ENCODE results near the gene CTSO. TPM values are rescaled to one million over a fixed set of nuclear protein-coding genes. Genes with fewer than 3 reads are reported as not detected.

CTSO gene
- total RNA-seq, 1 donor from 2014 or later, result 7.6 TPM

DNA sequence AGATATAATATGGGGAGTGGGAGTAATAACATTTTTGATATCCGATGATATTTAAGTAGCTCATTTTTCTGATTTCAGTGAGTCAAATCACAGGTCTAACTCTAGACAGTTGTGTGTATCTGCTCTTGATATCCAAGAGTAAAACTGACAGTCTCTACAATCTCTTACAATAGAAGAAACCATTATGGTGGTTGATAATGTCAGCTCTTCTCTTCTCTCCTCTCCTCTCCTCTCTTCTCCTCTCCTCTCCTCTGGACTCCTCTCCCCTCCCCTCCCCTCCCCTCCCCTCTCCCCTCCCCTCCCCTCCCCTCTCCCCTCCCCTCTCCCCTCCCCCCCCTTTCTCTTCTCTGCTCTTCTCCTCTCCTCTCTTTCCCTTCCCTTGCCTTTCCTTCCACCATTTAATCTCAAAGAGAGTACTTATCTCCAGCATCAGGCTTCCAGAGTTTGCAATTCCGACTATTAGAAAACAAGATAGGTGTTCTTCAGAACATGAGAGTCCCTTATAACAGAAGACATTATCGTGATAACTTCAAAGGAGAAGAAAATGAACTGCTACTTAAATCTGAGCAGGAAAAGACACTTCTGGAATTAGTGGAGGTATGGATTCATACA lies 43.9 kb downstream of the CTSO start:
- peaks cover 11% of the 10 kb centered on the region for H3K4me1 Mint-ChIP-seq
- TF ChIP-seq, protein P1, sequence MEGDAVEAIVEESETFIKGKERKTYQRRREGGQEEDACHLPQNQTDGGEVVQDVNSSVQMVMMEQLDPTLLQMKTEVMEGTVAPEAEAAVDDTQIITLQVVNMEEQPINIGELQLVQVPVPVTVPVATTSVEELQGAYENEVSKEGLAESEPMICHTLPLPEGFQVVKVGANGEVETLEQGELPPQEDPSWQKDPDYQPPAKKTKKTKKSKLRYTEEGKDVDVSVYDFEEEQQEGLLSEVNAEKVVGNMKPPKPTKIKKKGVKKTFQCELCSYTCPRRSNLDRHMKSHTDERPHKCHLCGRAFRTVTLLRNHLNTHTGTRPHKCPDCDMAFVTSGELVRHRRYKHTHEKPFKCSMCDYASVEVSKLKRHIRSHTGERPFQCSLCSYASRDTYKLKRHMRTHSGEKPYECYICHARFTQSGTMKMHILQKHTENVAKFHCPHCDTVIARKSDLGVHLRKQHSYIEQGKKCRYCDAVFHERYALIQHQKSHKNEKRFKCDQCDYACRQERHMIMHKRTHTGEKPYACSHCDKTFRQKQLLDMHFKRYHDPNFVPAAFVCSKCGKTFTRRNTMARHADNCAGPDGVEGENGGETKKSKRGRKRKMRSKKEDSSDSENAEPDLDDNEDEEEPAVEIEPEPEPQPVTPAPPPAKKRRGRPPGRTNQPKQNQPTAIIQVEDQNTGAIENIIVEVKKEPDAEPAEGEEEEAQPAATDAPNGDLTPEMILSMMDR (IDR thresholded peaks at IDR 0.05; ENCODE audit: unreplicated experiment), result no peak
- H3K4me3 Mint-ChIP-seq, result no peak overlapping the region
- H3K36me3 Mint-ChIP-seq, result no peaks in the 10 kb centered on the region
- DNase-seq (ENCODE audit: low spot score in 2 of 2, unreplicated experiment in 2 of 2), result no peak
- H3K27ac Mint-ChIP-seq, result no peak overlapping the region
- no peaks in the 10 kb centered on the region for H3K27me3 Mint-ChIP-seq (ENCODE audit: low read depth)
- H3K9me3 Mint-ChIP-seq, result peaks cover 9% of the 10 kb centered on the region

DNA sequence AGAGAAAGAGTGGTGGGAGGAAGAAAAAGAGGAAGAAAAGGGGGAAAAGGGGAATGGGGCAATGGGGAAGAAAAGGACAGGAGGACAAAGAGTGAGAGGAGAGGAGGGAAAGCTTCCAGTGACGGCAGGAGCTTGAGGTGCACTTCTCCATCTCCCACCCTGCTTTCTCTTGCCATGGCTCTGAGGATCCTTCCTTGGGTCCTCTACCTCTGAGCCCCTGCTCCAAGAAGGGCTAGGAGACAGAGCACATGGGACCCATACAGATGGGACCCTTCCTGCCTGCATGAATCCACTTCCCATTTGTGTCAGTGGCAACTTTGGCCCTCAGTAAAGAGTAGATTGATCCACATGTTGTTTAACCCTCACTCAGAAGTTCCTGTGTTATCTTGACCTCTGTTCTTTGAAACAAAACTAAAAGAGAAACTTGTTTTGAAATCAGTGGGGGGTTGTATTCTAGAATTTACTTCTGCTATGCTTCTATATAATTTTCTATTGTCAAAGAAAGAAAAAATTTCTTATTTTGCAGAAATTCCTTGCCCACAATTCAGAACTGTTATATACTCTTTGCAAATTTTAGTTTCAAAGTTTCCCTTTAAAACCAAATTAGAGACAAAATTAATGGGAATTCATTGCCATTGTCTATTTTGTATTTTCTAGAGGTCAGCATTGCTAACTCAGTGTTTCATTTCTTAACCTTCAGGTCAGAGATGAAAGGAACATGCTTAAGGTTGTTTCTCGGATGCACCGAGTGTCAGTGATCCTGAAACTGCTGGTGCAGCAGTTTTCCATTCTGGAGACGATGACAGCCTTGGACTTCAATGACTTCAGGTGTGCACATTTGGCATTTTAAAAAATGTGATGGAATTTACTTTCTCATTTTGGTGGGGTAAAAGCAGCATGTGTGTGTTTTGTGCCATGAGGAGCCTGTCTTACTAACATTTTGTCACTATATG lies 45.2 kb downstream of the CTSO start:
- Mint-ChIP-seq H3K27ac (no peak overlapping the region), H3K9me3 (peaks cover 9% of the 10 kb centered on the region), H3K36me3 (no peaks in the 10 kb centered on the region), H3K4me3 (no peak overlapping the region), H3K4me1 (peaks cover 14% of the 10 kb centered on the region), H3K27me3 (ENCODE audit: low read depth) (no peaks in the 10 kb centered on the region)
- no peak for DNase-seq (ENCODE audit: low spot score in 2 of 2, unreplicated experiment in 2 of 2)
- TF ChIP-seq, protein P1 (IDR thresholded peaks at IDR 0.05; ENCODE audit: unreplicated experiment), result no peak

DNA sequence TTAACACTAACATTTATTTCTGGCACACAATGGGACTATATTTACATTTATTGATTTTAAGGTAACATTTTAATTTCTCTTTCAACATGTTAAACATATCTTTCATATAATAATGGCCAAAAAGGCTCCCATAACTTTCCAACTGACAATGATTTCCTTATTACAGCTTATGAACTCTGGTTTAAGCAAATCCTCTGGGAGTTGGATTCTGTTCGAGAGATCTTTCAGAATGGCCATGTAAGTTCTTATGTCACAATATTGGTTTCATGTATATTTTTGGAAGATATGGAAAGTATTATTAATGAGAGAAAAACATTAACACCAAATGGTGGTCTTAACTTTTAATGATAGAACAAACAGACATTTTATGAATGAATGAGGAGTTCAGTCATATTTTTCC lies 46.1 kb downstream of the CTSO start:
- TF ChIP-seq, protein P1 (IDR thresholded peaks at IDR 0.05; ENCODE audit: unreplicated experiment), result no peak
- Mint-ChIP-seq H3K36me3 (no peaks in the 10 kb centered on the region), H3K9me3 (peaks cover 2% of the 10 kb centered on the region), H3K4me3 (no peak overlapping the region), H3K27me3 (ENCODE audit: low read depth) (no peaks in the 10 kb centered on the region), H3K4me1 (peaks cover 14% of the 10 kb centered on the region), H3K27ac (no peak overlapping the region)
- no peak for DNase-seq (ENCODE audit: low spot score in 2 of 2, unreplicated experiment in 2 of 2)

DNA sequence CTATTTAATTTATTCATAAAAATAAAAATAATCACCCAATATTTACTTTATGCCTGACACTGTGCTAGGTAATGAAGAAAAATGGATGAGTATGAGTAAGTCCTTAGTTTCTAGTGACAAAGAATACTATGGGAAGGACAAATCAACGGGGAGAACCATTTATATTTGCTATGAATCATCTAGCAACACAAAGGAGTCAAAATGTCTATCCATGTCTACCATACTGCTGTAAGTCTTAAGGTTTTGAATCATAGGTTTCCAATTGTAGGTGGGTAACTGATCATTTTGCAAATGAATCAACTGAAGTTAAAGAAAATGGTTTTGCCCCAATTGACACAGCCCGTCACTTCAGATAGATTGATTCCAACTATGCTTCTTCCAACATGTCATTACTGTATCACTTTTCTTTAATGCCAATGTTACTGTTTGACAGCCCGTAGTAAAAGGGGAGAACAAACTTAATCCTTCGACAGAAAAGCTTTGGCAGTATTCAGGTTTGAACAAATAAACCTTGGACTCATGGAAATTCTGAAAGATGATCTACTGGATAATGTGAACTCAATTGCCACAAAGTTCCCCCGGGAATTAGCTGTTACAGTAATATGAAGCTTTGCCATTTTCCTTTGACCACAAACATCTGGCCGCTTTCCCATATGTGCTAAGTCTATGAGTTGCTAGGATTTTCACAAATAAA lies 47.0 kb downstream of the CTSO start:
- no peak for DNase-seq (ENCODE audit: low spot score in 2 of 2, unreplicated experiment in 2 of 2)
- Mint-ChIP-seq H3K9me3 (no peaks in the 10 kb centered on the region), H3K27me3 (ENCODE audit: low read depth) (no peaks in the 10 kb centered on the region), H3K27ac (no peak overlapping the region), H3K4me1 (peaks cover 14% of the 10 kb centered on the region), H3K36me3 (no peaks in the 10 kb centered on the region), H3K4me3 (no peak overlapping the region)
- TF ChIP-seq, protein P1 (IDR thresholded peaks at IDR 0.05; ENCODE audit: unreplicated experiment), result no peak

DNA sequence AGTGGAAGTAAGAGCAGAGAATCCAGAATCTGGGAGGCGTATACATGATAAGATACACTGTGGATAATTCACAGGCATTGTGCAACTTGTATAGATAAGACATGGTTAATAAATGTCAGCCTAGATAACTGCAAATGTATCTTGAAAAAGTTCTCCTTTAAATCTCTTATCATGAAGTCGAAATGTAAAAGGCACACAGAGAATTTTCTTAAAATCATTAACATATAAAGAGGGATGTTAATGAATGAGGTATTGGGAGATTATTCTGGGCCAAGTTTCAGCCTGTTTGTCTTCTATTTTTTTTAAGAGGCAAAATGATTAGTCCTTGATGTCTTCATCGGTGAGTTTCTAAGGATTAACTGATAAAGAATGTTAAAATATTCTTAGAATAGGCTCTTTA lies 49.3 kb downstream of the CTSO start:
- peak overlapping the region; percentile 59 for H3K27ac Mint-ChIP-seq
- no peak for DNase-seq (ENCODE audit: low spot score in 2 of 2, unreplicated experiment in 2 of 2)
- H3K4me1 Mint-ChIP-seq, result peaks cover 26% of the 10 kb centered on the region
- no peaks in the 10 kb centered on the region for H3K9me3 Mint-ChIP-seq
- H3K36me3 Mint-ChIP-seq, result no peaks in the 10 kb centered on the region
- H3K27me3 Mint-ChIP-seq (ENCODE audit: low read depth), result no peaks in the 10 kb centered on the region
- H3K4me3 Mint-ChIP-seq, result peak overlapping the region; percentile 19
- TF ChIP-seq, protein P1 (IDR thresholded peaks at IDR 0.05; ENCODE audit: unreplicated experiment), result no peak

Measured in mesothelial cell of epicardium (in vitro differentiated cells).